ENCODE results near the gene ARHGAP18.
A peak's percentile ranks its signal among the peaks of the same experiment; 100 is the strongest.

The ARHGAP18 gene

GRCh38 chr6:129601323-129601722 is 108.7 kb downstream of the ARHGAP18 start:
- Histone ChIP-seq H3F3A (ENCODE audit: control insufficient read depth, insufficient read depth) (no peaks in the 10 kb centered on the region), H3K36me3 (ENCODE audit: control insufficient read depth, low read length) (no peaks in the 10 kb centered on the region), H4K20me1 (ENCODE audit: control insufficient read depth, insufficient read depth, low read depth, low read length) (no peaks in the 10 kb centered on the region), H3K4me3 (ENCODE audit: low read length) (no peak overlapping the region), H3K9me3 (ENCODE audit: control insufficient read depth, insufficient read depth, low read length) (no peaks in the 10 kb centered on the region), H3K9me2 (replicated peaks; ENCODE audit: control insufficient read depth, low read length) (no peaks in the 10 kb centered on the region), H3K4me1 (ENCODE audit: control insufficient read depth, low read length) (peaks cover 11% of the 10 kb centered on the region), H3K4me2 (ENCODE audit: low read length) (no peak overlapping the region), H3K27me3 (ENCODE audit: control insufficient read depth, low read length) (no peaks in the 10 kb centered on the region), H3K27ac (ENCODE audit: low read depth, low read length) (no peak overlapping the region), H3K79me2 (ENCODE audit: control insufficient read depth, low read length) (no peaks in the 10 kb centered on the region)
- TF ChIP-seq CTCF (IDR thresholded peaks at IDR 0.05; ENCODE audit: low read depth, low read length, poor library complexity, severe bottlenecking): no peak
- no peak for TF ChIP-seq EZH2phosphoT487 (IDR thresholded peaks at IDR 0.05; ENCODE audit: borderline replicate concordance, low read length)

GRCh38 chr6:129599467-129599866 is 110.5 kb downstream of the ARHGAP18 start:
- H3F3A ChIP-seq (ENCODE audit: control insufficient read depth, insufficient read depth): no peaks in the 10 kb centered on the region
- no peaks in the 10 kb centered on the region for H3K9me2 ChIP-seq (replicated peaks; ENCODE audit: control insufficient read depth, low read length)
- no peaks in the 10 kb centered on the region for H4K20me1 ChIP-seq (ENCODE audit: control insufficient read depth, insufficient read depth, low read depth, low read length)
- peaks cover 11% of the 10 kb centered on the region for H3K4me1 ChIP-seq (ENCODE audit: control insufficient read depth, low read length)
- no peaks in the 10 kb centered on the region for H3K79me2 ChIP-seq (ENCODE audit: control insufficient read depth, low read length)
- no peaks in the 10 kb centered on the region for H3K27me3 ChIP-seq (ENCODE audit: control insufficient read depth, low read length)
- H3K4me2 ChIP-seq (ENCODE audit: low read length): no peak overlapping the region
- TF ChIP-seq CTCF (IDR thresholded peaks at IDR 0.05; ENCODE audit: low read depth, low read length, poor library complexity, severe bottlenecking) (no peak), EZH2phosphoT487 (IDR thresholded peaks at IDR 0.05; ENCODE audit: borderline replicate concordance, low read length) (no peak)
- no peaks in the 10 kb centered on the region for H3K9me3 ChIP-seq (ENCODE audit: control insufficient read depth, insufficient read depth, low read length)
- H3K36me3 ChIP-seq (ENCODE audit: control insufficient read depth, low read length): no peaks in the 10 kb centered on the region
- no peak overlapping the region for H3K27ac ChIP-seq (ENCODE audit: low read depth, low read length)
- no peak overlapping the region for H3K4me3 ChIP-seq (ENCODE audit: low read length)

GRCh38 chr6:129598244-129599187 is 111.5 kb downstream of the ARHGAP18 start:
- no peaks in the 10 kb centered on the region for H3K27me3 ChIP-seq (ENCODE audit: control insufficient read depth, low read length)
- H3K36me3 ChIP-seq (ENCODE audit: control insufficient read depth, low read length): no peaks in the 10 kb centered on the region
- peaks cover 11% of the 10 kb centered on the region for H3K4me1 ChIP-seq (ENCODE audit: control insufficient read depth, low read length)
- no peak overlapping the region for H3K4me2 ChIP-seq (ENCODE audit: low read length)
- H3K27ac ChIP-seq (ENCODE audit: low read depth, low read length): no peak overlapping the region
- H3K4me3 ChIP-seq (ENCODE audit: low read length): no peak overlapping the region
- H4K20me1 ChIP-seq (ENCODE audit: control insufficient read depth, insufficient read depth, low read depth, low read length): no peaks in the 10 kb centered on the region
- no peaks in the 10 kb centered on the region for H3K79me2 ChIP-seq (ENCODE audit: control insufficient read depth, low read length)
- TF ChIP-seq EZH2phosphoT487 (IDR thresholded peaks at IDR 0.05; ENCODE audit: borderline replicate concordance, low read length) (no peak), CTCF (IDR thresholded peaks at IDR 0.05; ENCODE audit: low read depth, low read length, poor library complexity, severe bottlenecking) (peak; percentile 72)
- no peaks in the 10 kb centered on the region for H3F3A ChIP-seq (ENCODE audit: control insufficient read depth, insufficient read depth)
- H3K9me2 ChIP-seq (replicated peaks; ENCODE audit: control insufficient read depth, low read length): no peaks in the 10 kb centered on the region
- H3K9me3 ChIP-seq (ENCODE audit: control insufficient read depth, insufficient read depth, low read length): no peaks in the 10 kb centered on the region
